ENCODE measurements around the gene BST2.

The BST2 gene

GRCh38 chr19:17359905-17360800, 45.3 kb downstream of the BST2 start:
- Histone ChIP-seq H2AFZ (ENCODE audit: low read depth, low read length, severe bottlenecking) (no peak overlapping the region), H3K9ac (ENCODE audit: low read length) (no peak overlapping the region), H3K36me3 (ENCODE audit: low read length) (no peaks in the 10 kb centered on the region), H3K4me2 (ENCODE audit: low read depth, low read length, poor library complexity, severe bottlenecking) (no peak overlapping the region), H3K79me2 (ENCODE audit: insufficient read depth, low read length) (no peaks in the 10 kb centered on the region), H3K9me2 (replicated peaks; ENCODE audit: insufficient read depth, low read length) (no peaks in the 10 kb centered on the region), H3F3A (ENCODE audit: insufficient read depth) (0 out of 2 replicates have a peak, but pooled peaks cover 4% of the 10 kb centered on the region), H4K20me1 (ENCODE audit: low read depth, low read length) (no peaks in the 10 kb centered on the region), H3K4me3 (ENCODE audit: insufficient read depth, low read length, poor library complexity, severe bottlenecking) (no peak overlapping the region), H3K27me3 (ENCODE audit: low read length) (no peaks in the 10 kb centered on the region), H3K9me3 (ENCODE audit: insufficient read depth, low read length) (no peaks in the 10 kb centered on the region), H3K27ac (ENCODE audit: low read depth, low read length) (no peak overlapping the region)
- TF ChIP-seq EZH2phosphoT487 (conservative IDR thresholded peaks at IDR 0.05; ENCODE audit: low read length) = no peak
- no peak for TF ChIP-seq CTCF (IDR thresholded peaks at IDR 0.05; ENCODE audit: insufficient read depth, low read length, poor library complexity, severe bottlenecking)

GRCh38 chr19:17358395-17358794, 47.0 kb downstream of the BST2 start:
- Histone ChIP-seq H3K4me3 (ENCODE audit: insufficient read depth, low read length, poor library complexity, severe bottlenecking) (no peak overlapping the region), H3K9me3 (ENCODE audit: insufficient read depth, low read length) (no peaks in the 10 kb centered on the region), H3K9me2 (replicated peaks; ENCODE audit: insufficient read depth, low read length) (no peaks in the 10 kb centered on the region), H3K9ac (ENCODE audit: low read length) (no peak overlapping the region), H3K79me2 (ENCODE audit: insufficient read depth, low read length) (no peaks in the 10 kb centered on the region), H2AFZ (ENCODE audit: low read depth, low read length, severe bottlenecking) (no peak overlapping the region), H3K4me2 (ENCODE audit: low read depth, low read length, poor library complexity, severe bottlenecking) (no peak overlapping the region), H3F3A (ENCODE audit: insufficient read depth) (0 out of 2 replicates have a peak, but pooled peaks cover 4% of the 10 kb centered on the region), H3K27me3 (ENCODE audit: low read length) (no peaks in the 10 kb centered on the region), H3K36me3 (ENCODE audit: low read length) (no peaks in the 10 kb centered on the region), H4K20me1 (ENCODE audit: low read depth, low read length) (no peaks in the 10 kb centered on the region), H3K27ac (ENCODE audit: low read depth, low read length) (no peak overlapping the region)
- no peak for TF ChIP-seq EZH2phosphoT487 (conservative IDR thresholded peaks at IDR 0.05; ENCODE audit: low read length)
- TF ChIP-seq CTCF (IDR thresholded peaks at IDR 0.05; ENCODE audit: insufficient read depth, low read length, poor library complexity, severe bottlenecking) = no peak

GRCh38 chr19:17357724-17358123, 47.7 kb downstream of the BST2 start:
- Histone ChIP-seq H3K9me2 (replicated peaks; ENCODE audit: insufficient read depth, low read length) (no peaks in the 10 kb centered on the region), H3K4me2 (ENCODE audit: low read depth, low read length, poor library complexity, severe bottlenecking) (no peak overlapping the region), H3K79me2 (ENCODE audit: insufficient read depth, low read length) (no peaks in the 10 kb centered on the region), H3K9ac (ENCODE audit: low read length) (no peak overlapping the region), H3K27ac (ENCODE audit: low read depth, low read length) (no peak overlapping the region), H3K27me3 (ENCODE audit: low read length) (no peaks in the 10 kb centered on the region), H4K20me1 (ENCODE audit: low read depth, low read length) (no peaks in the 10 kb centered on the region), H3K36me3 (ENCODE audit: low read length) (no peaks in the 10 kb centered on the region), H3F3A (ENCODE audit: insufficient read depth) (no peaks in the 10 kb centered on the region), H3K4me3 (ENCODE audit: insufficient read depth, low read length, poor library complexity, severe bottlenecking) (no peak overlapping the region), H2AFZ (ENCODE audit: low read depth, low read length, severe bottlenecking) (no peak overlapping the region), H3K9me3 (ENCODE audit: insufficient read depth, low read length) (no peaks in the 10 kb centered on the region)
- TF ChIP-seq EZH2phosphoT487 (conservative IDR thresholded peaks at IDR 0.05; ENCODE audit: low read length) (no peak), CTCF (IDR thresholded peaks at IDR 0.05; ENCODE audit: insufficient read depth, low read length, poor library complexity, severe bottlenecking) (no peak)
